ENCODE data around the gene TRPM2. TPM values are rescaled to one million over a fixed set of nuclear protein-coding genes. Genes with fewer than 3 reads are reported as not detected.

The TRPM2 gene
- total RNA-seq, 1 experiment from 2014 or later: 28.1 TPM

DNA sequence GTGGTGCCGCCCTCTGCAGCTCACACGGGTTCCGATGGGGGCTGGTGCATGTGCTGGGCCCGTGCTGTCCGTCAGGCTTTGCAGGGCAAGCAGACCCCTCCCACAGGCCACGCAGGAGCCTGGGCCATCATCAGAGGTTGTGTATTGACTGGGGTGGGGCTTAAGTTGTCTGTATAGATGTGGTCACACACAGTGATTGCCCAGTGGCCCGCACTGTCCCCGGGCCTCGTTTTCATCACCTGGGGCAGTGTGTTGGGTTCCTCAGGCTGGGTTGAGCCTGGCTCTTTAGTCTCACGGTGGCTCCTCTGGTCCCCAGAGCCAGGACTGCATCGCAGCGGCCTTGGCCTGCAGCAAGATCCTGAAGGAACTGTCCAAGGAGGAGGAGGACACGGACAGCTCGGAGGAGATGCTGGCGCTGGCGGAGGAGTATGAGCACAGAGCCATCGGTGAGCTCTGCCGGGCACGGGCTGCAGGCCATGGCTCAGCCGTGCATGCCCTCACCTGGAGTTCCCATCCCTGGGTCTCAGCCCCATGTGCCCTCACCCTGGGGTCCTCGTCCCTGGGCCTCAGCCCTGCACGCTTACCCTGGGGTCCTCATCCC, 44.1 kb downstream of the TRPM2 start:
- H3K4me1 ChIP-seq (ENCODE audit: control insufficient read depth in 1 of 2, insufficient read depth in 2 of 2, low read length in 2 of 2): no peaks in the 10 kb centered on the region
- ChIA-PET POLR2A (no interaction called here), RAD21 (ENCODE audit: low non-redundant PET in 1 of 2, low total read pairs in 2 of 2, uncharacterized antibody in 2 of 2, unreplicated experiment in 2 of 2) (no interaction called here), CTCF (no interaction called here)
- H3K79me2 ChIP-seq (ENCODE audit: insufficient read depth, low read length): no peaks in the 10 kb centered on the region
- H3K27ac ChIP-seq (ENCODE audit: low read depth, low read length): no peak overlapping the region
- no peaks in the 10 kb centered on the region for H3K9me2 ChIP-seq (ENCODE audit: insufficient read depth)
- intact Hi-C loops (cut with micrococcal nuclease): no loop called here
- no peak overlapping the region for H3K4me2 ChIP-seq (ENCODE audit: low read length)
- ATAC-seq (no peak), DNase-seq (ENCODE audit: low read depth, low spot score) (no peak)
- no peak for TF ChIP-seq EGR1 (IDR thresholded peaks at IDR 0.05; ENCODE audit: low read depth)
- no peak for TF ChIP-seq CBX3 (IDR thresholded peaks at IDR 0.05; ENCODE audit: low read depth)
- TF ChIP-seq ZFX (IDR thresholded peaks at IDR 0.05): no peak
- no peak for TF ChIP-seq EZH2 (IDR thresholded peaks at IDR 0.05)
- TF ChIP-seq YY1 (IDR thresholded peaks at IDR 0.05; ENCODE audit: extremely low read depth, insufficient replicate concordance, low read depth, low read length): no peak
- TF ChIP-seq, protein P1, sequence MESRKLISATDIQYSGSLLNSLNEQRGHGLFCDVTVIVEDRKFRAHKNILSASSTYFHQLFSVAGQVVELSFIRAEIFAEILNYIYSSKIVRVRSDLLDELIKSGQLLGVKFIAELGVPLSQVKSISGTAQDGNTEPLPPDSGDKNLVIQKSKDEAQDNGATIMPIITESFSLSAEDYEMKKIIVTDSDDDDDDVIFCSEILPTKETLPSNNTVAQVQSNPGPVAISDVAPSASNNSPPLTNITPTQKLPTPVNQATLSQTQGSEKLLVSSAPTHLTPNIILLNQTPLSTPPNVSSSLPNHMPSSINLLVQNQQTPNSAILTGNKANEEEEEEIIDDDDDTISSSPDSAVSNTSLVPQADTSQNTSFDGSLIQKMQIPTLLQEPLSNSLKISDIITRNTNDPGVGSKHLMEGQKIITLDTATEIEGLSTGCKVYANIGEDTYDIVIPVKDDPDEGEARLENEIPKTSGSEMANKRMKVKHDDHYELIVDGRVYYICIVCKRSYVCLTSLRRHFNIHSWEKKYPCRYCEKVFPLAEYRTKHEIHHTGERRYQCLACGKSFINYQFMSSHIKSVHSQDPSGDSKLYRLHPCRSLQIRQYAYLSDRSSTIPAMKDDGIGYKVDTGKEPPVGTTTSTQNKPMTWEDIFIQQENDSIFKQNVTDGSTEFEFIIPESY (IDR thresholded peaks at IDR 0.05; ENCODE audit: extremely low read depth, insufficient replicate concordance, low read length): no peak
- no peak for TF ChIP-seq POLR2A (IDR thresholded peaks at IDR 0.05; ENCODE audit: borderline replicate concordance, extremely low read depth, insufficient read depth, insufficient read length)
- TF ChIP-seq, protein P2, sequence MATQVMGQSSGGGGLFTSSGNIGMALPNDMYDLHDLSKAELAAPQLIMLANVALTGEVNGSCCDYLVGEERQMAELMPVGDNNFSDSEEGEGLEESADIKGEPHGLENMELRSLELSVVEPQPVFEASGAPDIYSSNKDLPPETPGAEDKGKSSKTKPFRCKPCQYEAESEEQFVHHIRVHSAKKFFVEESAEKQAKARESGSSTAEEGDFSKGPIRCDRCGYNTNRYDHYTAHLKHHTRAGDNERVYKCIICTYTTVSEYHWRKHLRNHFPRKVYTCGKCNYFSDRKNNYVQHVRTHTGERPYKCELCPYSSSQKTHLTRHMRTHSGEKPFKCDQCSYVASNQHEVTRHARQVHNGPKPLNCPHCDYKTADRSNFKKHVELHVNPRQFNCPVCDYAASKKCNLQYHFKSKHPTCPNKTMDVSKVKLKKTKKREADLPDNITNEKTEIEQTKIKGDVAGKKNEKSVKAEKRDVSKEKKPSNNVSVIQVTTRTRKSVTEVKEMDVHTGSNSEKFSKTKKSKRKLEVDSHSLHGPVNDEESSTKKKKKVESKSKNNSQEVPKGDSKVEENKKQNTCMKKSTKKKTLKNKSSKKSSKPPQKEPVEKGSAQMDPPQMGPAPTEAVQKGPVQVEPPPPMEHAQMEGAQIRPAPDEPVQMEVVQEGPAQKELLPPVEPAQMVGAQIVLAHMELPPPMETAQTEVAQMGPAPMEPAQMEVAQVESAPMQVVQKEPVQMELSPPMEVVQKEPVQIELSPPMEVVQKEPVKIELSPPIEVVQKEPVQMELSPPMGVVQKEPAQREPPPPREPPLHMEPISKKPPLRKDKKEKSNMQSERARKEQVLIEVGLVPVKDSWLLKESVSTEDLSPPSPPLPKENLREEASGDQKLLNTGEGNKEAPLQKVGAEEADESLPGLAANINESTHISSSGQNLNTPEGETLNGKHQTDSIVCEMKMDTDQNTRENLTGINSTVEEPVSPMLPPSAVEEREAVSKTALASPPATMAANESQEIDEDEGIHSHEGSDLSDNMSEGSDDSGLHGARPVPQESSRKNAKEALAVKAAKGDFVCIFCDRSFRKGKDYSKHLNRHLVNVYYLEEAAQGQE (IDR thresholded peaks at IDR 0.05; ENCODE audit: low read depth): no peak
- TF ChIP-seq FOSL1 (IDR thresholded peaks at IDR 0.05; ENCODE audit: low read depth): no peak
- TF ChIP-seq RAD21 (IDR thresholded peaks at IDR 0.05; ENCODE audit: low read depth): no peak
- no peak for TF ChIP-seq ELF1 (IDR thresholded peaks at IDR 0.05; ENCODE audit: borderline replicate concordance, low read depth)
- no peak for TF ChIP-seq SP1 (IDR thresholded peaks at IDR 0.05; ENCODE audit: low read depth)
- H3K9ac ChIP-seq (ENCODE audit: low read length): no peak overlapping the region
- H3K27me3 ChIP-seq (ENCODE audit: insufficient read depth, low read length): no peaks in the 10 kb centered on the region
- H2AFZ ChIP-seq (ENCODE audit: low read depth, low read length, poor library complexity, severe bottlenecking): no peak overlapping the region
- H3K9me3 ChIP-seq (ENCODE audit: control insufficient read depth in 1 of 2, insufficient read depth in 1 of 2, low read depth in 1 of 2, low read length in 2 of 2): no peaks in the 10 kb centered on the region
- H3K4me3 ChIP-seq (replicated peaks in 1 of 2; ENCODE audit: low read depth in 1 of 2, low read length in 2 of 2): no peak overlapping the region
- no TSS peak for BruUV-seq (replicated peaks)
- no peaks in the 10 kb centered on the region for H4K20me1 ChIP-seq (ENCODE audit: insufficient read depth)
- no peaks in the 10 kb centered on the region for H3K36me3 ChIP-seq (ENCODE audit: control insufficient read depth in 1 of 2, insufficient read depth in 2 of 2, low read length in 2 of 2)
